Activated CD4-positive, alpha-beta memory T cell treated with anti-CD3 and anti-CD28 coated beads, Interleukin-2, amount 10 ng/mL, durations not matched to agents 7 days and 5 days (primary cell): ENCODE results near the gene CFAP57. TPM values are rescaled to one million over a fixed set of nuclear protein-coding genes. Genes with fewer than 3 reads are reported as not detected.
"Not testable (repeated sequence)": the region's sequence is repeated elsewhere in the genome, so short reads cannot be mapped to it uniquely, and the experiment has no call there.

Experiments
- CTCF ChIA-PET: fragments of 350-600 bp; sonication (Branson Sonifier 250); formaldehyde crosslinking; loops from one replicate; lab custom pipeline; 2021; ENCODE audit warnings: antibody characterized with exemption, inconsistent platforms; lab: Charles Lee
- POLR2A ChIA-PET: fragments of 350-600 bp; sonication (Branson Sonifier 250); formaldehyde crosslinking; loops from one replicate; lab custom pipeline; 2021; ENCODE audit warnings: antibody characterized with exemption; lab: Charles Lee
- DNase-seq: peaks from one replicate; pipeline ENCODE4 v3.0.0-alpha.2; 2020
- H3K27ac Mint-ChIP-seq: one replicate; pipeline ENCODE4 v1.8.0; 2021; ENCODE audit warnings: mild to moderate bottlenecking, mixed read lengths
- H3K27me3 Mint-ChIP-seq: one replicate; pipeline ENCODE4 v1.8.0; 2021; ENCODE audit warnings: mixed read lengths
- H3K36me3 Mint-ChIP-seq: one replicate; pipeline ENCODE4 v1.8.0; 2021; ENCODE audit warnings: low read depth, mixed read lengths
- H3K4me1 Mint-ChIP-seq: one replicate; pipeline ENCODE4 v1.8.0; 2021; ENCODE audit warnings: mixed read lengths
- H3K4me3 Mint-ChIP-seq: one replicate; pipeline ENCODE4 v1.8.0; 2021; ENCODE audit warnings: mild to moderate bottlenecking, mixed read lengths
- H3K9me3 Mint-ChIP-seq: one replicate; pipeline ENCODE4 v1.8.0; 2021; ENCODE audit warnings: mixed read lengths
- total RNA-seq, 2 experiments: library from RNA; stranded (reverse); gene quantifications; one replicate each; pipeline ENCODE4 v1.2.3, GENCODE V29; 2021

The CFAP57 gene
- under 1 TPM in 1 of 2 experiments, not detected in 1; 0.10 TPM for total RNA-seq

DNA sequence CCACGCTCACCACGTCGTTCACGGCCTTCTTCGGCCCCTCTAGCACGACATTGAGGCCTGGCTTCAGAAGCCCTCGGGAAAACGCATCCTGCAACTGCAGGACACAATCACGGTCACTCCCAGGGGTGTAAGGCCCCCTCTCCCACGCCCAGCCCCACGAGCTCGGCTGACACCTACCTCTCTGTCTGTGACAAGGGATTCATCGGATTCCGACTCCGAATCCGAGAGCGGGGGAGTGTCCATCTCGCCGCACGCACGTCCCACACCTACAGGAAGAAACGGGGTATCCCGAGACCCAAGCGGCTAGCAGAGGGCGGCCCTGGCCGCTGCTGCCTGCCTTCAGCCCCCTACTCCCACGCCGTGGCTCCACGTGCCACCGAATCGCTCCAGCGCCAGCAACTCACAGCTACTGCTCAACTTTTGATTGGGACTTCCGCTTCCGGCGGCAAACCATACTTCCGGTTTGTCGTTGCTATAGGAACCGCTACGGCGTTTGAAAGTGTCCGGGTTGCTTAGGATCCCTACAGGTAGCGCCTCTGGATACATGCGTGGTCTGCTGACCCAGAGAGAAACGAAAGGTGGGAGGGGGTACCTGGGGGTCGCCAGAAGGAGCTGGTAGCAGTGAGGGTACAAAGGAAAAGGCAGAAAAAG lies at the start of gene CFAP57, which contains the start of gene EBNA1BP2:
Gene CFAP57, plus strand, starts transcription at position 455 of the 651 bp plus-strand sequence. CDS start 424 bp downstream, outside the sequence.
Gene EBNA1BP2, minus strand, starts transcription at position 415 of the 651 bp plus-strand sequence. Its CDS starts 172 bp downstream, at position 243.
- Mint-ChIP-seq H3K9me3 (peaks cover 3% of the 10 kb centered on the region), H3K36me3 (peaks cover 40% of the 10 kb centered on the region), H3K4me3 (peak within 1 kb of the TSS; percentile 93), H3K27ac (peak within 1 kb of the TSS; percentile 78), H3K4me1 (peaks cover 34% of the 10 kb centered on the region), H3K27me3 (peaks cover 24% of the 10 kb centered on the region)
- ChIA-PET CTCF (interaction anchor here (1.2 kb wide), 1 partner anchor 405 kb away, joined by 4 read pairs; the partner anchor contains the start of genes C1orf50 and P3H1), POLR2A (interaction anchor here (0.8 to 0.9 kb wide), 5 partner anchors 186 to 478 kb away, joined by 3 to 6 read pairs (median 4); partner anchors contain the start of genes C1orf50, CDC20, KDM4A and P3H1)
- DNase-seq = peak; percentile 94

DNA sequence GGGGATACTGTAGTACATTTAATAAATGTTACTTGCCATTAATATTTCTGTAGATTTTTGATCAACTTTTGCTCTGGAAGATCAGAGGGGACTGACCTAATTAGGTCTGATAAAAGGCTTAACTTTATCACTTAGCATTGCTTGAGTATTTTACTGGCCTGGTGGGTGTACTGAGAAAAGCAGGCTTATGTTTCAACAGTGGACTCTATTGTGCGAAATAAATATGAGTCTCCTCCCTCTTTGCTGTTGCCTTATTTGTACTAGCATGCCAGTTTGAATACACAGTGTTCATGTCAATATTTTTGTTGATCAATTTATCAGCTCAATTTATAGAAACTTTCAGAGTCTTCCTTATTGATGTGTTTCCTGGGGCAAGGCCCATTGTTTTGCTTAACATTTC lies 49.1 kb upstream of the CFAP57 start:
- H3K27me3 Mint-ChIP-seq = peaks cover 23% of the 10 kb centered on the region
- H3K4me3 Mint-ChIP-seq = no peak overlapping the region
- no peaks in the 10 kb centered on the region for H3K9me3 Mint-ChIP-seq
- H3K27ac Mint-ChIP-seq = no peak overlapping the region
- no peaks in the 10 kb centered on the region for H3K4me1 Mint-ChIP-seq
- ChIA-PET CTCF (no interaction called here), POLR2A (no interaction called here)
- H3K36me3 Mint-ChIP-seq = no peaks in the 10 kb centered on the region
- DNase-seq = no peak

DNA sequence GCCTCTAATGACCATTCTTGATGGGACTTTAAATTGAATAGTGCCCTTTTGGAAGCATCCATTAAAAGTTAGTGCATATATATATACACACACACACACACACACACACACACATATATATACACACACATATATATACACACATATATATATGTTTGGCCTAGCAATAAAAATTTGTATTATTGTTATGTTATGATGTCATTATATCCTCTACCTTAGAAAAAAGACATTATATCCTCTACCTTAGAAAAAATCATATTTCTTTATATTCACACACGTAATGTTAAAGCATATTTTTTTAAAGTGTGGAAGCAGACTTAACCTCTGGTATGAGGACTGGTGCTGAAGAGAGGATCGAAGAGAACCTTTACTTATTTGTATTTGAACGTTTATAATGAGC lies 43.3 kb upstream of the CFAP57 start:
- H3K9me3 Mint-ChIP-seq = no peaks in the 10 kb centered on the region
- no peak overlapping the region for H3K4me3 Mint-ChIP-seq
- POLR2A ChIA-PET = no interaction called here
- no peak for DNase-seq
- H3K36me3 Mint-ChIP-seq = no peaks in the 10 kb centered on the region
- no peaks in the 10 kb centered on the region for H3K4me1 Mint-ChIP-seq
- CTCF ChIA-PET = interaction anchor here (0.6 kb wide), 1 partner anchor 215 kb away, joined by 3 read pairs; no protein-coding TSS in a partner anchor
- peaks cover 39% of the 10 kb centered on the region for H3K27me3 Mint-ChIP-seq
- no peak overlapping the region for H3K27ac Mint-ChIP-seq

DNA sequence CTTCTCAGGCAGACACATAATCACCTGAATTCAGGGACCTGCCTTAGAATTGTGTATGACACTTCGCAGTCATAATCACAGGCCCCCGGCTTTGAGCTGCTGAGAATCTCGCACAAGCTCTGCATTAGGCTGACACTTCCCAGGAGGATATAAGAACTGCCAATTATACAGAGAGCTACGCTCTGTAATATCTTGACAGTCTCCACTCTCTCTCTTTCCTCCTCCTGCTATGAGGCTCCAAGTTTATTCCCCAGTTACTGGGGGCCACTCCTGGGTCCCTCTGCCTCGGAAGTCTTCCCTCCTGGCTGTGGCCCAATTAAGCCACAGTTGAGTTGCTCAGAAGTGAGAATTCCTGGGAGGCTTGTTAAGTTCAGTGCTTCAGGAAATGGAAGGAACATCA lies 42.7 kb upstream of the CFAP57 start:
- Mint-ChIP-seq H3K27ac (no peak overlapping the region), H3K4me1 (no peaks in the 10 kb centered on the region), H3K36me3 (no peaks in the 10 kb centered on the region), H3K27me3 (peaks cover 38% of the 10 kb centered on the region), H3K4me3 (no peak overlapping the region), H3K9me3 (no peaks in the 10 kb centered on the region)
- DNase-seq = no peak
- ChIA-PET CTCF (no interaction called here), POLR2A (no interaction called here)

DNA sequence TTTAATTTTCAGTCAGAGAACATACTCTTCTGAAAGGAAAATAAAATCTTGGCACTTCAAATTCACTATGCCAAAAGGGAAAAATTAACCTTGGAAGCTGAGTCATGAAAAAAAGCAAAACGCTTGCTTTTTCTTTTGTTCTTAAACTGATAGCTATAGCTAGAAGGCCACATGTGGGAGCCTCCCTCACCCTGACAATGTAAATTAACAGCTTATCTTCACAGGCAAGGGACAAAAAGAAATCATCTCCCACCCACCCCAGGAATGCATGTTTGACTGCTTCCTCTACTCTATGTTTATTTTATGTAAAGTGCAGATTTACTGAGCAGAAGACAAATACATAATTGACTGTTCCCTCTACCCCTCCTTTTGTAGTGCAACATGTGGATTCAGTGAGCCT lies 38.1 kb upstream of the CFAP57 start:
- POLR2A ChIA-PET = no interaction called here
- Mint-ChIP-seq H3K27ac (no peak overlapping the region), H3K27me3 (peaks cover 37% of the 10 kb centered on the region), H3K36me3 (no peaks in the 10 kb centered on the region), H3K9me3 (no peaks in the 10 kb centered on the region), H3K4me1 (no peaks in the 10 kb centered on the region), H3K4me3 (no peak overlapping the region)
- no peak for DNase-seq
- CTCF ChIA-PET = no interaction called here

DNA sequence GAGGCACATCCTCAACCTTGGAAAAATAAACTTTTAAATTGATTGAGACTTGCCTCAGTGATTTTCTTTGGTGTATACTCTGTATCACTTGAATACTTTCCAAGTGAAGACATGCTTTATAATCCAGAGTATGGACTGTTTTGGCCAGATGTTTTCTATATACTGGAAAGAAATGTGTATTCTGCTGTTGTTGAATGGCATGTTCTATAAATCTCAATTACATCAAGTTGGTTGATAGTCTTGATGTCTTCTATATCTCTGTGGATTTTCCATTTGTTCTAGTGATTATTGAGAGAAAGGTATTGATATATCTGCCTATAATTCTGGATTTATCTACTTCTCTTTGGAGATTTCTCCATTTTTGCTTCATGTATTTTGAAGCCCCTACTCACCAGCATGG lies 37.5 kb upstream of the CFAP57 start:
- H3K9me3 Mint-ChIP-seq = no peaks in the 10 kb centered on the region
- peaks cover 39% of the 10 kb centered on the region for H3K27me3 Mint-ChIP-seq
- ChIA-PET CTCF (no interaction called here), POLR2A (no interaction called here)
- no peak for DNase-seq
- H3K36me3 Mint-ChIP-seq = no peaks in the 10 kb centered on the region
- no peak overlapping the region for H3K27ac Mint-ChIP-seq
- H3K4me1 Mint-ChIP-seq = no peaks in the 10 kb centered on the region
- H3K4me3 Mint-ChIP-seq = no peak overlapping the region

DNA sequence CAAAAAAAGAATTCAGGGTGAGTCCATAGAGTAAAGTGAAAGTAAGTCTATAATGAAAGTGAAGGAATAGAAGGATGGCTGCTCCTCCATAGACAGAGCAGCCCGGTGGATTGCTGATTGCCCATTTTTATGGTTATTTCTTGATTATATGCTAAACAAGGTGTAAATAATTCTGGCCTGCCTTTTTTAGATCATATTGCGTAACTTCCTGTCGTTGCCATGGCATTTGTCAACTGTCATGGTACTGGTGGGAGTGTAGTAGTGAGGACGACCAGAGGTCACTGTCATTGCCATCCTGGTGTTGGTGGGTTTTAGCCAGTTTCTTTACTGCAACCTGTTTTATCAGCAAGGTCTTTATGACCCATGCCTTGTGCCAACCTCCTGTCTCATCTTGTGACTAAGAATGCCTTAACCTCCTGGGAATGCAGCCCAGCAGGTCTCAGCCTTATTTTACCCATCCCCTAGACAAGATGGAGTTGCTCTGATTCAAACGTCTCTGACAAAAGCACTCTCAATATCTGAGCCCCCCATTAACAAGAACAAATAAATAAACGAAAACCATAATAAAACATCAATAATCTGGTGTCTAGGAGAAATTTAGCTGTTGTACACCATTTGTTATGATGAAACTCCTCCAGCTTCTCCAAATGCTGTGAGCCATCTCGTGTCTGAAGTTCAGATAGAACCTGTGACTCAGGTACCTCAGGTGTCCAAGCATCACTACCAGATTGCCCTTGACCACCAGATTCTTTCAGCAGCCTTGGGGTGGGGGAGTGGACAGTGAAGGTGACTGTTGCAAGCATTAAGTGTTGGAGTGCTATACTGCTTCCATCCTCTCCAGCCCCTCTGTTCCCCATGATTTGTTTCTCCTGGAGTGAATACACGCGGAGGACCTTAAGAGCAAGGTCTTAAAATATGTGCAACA lies 36.0 kb upstream of the CFAP57 start:
- Mint-ChIP-seq H3K36me3 (no peaks in the 10 kb centered on the region), H3K27me3 (peaks cover 36% of the 10 kb centered on the region), H3K9me3 (no peaks in the 10 kb centered on the region), H3K27ac (no peak overlapping the region), H3K4me3 (no peak overlapping the region), H3K4me1 (no peaks in the 10 kb centered on the region)
- POLR2A ChIA-PET = no interaction called here
- no peak for DNase-seq
- CTCF ChIA-PET = no interaction called here

DNA sequence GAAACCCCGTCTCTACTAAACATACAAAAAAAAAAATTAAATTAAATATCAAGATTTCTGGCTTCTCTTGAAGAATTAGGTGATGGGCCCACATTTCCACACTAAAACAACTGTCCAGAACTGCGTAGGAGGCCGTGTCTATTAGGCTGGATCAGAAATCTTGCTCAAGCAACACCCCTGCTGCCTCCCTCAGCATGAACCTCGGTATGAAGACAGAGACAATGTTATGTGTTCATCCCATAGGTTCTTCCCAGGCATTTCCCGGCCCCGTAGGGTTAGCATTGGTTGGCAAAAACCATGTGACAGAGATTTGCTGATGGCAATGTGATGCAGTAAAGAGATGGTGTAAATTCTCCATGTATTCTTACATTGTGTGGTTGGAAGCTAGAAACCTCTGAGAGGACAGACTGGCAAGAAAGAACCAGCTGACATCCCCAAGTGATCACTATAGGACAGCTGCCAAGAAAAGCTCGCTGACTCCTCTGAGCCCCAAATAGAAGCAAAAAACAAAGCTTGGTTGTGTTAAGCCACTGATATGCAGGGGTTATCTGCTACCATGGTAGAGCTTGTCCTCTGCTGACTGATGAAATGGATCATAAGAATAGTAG lies 34.6 kb upstream of the CFAP57 start:
- Mint-ChIP-seq H3K27ac (no peak overlapping the region), H3K9me3 (no peaks in the 10 kb centered on the region), H3K4me1 (no peaks in the 10 kb centered on the region), H3K27me3 (peaks cover 32% of the 10 kb centered on the region), H3K4me3 (no peak overlapping the region), H3K36me3 (no peaks in the 10 kb centered on the region)
- CTCF ChIA-PET = no interaction called here
- POLR2A ChIA-PET = no interaction called here
- no peak for DNase-seq

DNA sequence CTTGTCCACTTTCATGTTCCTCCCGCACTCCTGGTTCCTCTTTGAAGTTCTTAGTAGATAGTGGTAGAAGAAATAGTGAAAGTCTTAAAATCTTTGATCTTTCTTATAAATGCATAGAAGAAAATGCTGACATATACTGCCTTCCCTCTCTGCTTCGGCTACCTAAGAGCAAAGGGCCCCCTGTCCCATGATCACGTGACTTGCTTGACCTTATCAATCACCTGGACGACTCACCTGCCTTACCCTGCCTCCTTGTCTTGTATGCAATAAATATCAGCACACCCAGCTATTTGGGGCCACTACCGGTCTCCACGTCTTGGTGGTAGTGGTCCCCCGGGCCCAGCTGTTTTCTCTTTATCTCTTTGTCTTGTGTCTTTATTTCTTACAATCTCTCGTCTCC lies 32.8 kb upstream of the CFAP57 start:
- H3K4me1 Mint-ChIP-seq, H3K4me3 Mint-ChIP-seq, DNase-seq, POLR2A ChIA-PET, H3K36me3 Mint-ChIP-seq, CTCF ChIA-PET, H3K27ac Mint-ChIP-seq, H3K9me3 Mint-ChIP-seq: not testable (repeated sequence)
- peaks cover 30% of the 10 kb centered on the region for H3K27me3 Mint-ChIP-seq

DNA sequence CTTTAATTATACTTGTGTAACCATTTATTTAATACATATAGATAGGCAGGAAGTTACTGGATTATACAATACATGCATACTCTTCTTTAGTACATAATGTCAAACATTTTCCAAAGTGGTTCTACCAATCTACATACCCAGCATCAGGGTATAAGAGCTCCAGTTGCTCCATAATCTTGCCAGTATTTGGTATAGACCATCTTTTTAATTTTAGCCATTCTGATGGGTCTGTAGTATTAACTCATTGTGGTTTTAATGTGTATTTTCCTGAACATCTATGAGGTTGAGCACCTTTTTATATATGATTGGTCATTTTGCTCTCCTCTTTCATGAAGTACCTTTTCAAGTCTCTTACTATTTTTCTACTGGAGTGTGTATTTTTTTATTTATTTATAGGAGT lies 32.1 kb upstream of the CFAP57 start:
- no peak for DNase-seq
- Mint-ChIP-seq H3K36me3 (no peaks in the 10 kb centered on the region), H3K27ac (no peak overlapping the region), H3K4me3 (no peak overlapping the region), H3K4me1 (no peaks in the 10 kb centered on the region), H3K9me3 (no peaks in the 10 kb centered on the region), H3K27me3 (peaks cover 30% of the 10 kb centered on the region)
- POLR2A ChIA-PET = no interaction called here
- CTCF ChIA-PET = no interaction called here

DNA sequence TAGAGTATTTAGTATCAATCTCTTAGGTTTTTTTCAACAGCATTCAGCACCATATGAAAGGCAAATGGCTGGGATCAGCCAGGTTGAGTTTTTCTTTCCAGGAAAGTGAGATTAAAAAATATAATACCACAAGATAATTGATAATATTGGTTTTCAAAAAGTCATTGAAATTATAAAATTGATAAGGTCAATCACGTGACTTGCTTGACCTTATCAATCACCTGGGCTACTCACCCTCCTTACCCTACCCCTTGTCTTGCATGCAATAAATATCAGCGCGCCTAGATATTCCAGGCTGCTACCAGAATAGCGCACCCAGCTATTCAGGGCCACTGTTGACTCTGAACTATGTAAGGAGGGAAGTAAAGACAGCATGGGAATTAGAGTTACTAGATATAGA lies 31.5 kb upstream of the CFAP57 start:
- Mint-ChIP-seq H3K4me3 (no peak overlapping the region), H3K4me1 (no peaks in the 10 kb centered on the region), H3K27me3 (peaks cover 36% of the 10 kb centered on the region), H3K9me3 (no peaks in the 10 kb centered on the region), H3K36me3 (no peaks in the 10 kb centered on the region), H3K27ac (no peak overlapping the region)
- DNase-seq = no peak
- ChIA-PET CTCF (no interaction called here), POLR2A (no interaction called here)

DNA sequence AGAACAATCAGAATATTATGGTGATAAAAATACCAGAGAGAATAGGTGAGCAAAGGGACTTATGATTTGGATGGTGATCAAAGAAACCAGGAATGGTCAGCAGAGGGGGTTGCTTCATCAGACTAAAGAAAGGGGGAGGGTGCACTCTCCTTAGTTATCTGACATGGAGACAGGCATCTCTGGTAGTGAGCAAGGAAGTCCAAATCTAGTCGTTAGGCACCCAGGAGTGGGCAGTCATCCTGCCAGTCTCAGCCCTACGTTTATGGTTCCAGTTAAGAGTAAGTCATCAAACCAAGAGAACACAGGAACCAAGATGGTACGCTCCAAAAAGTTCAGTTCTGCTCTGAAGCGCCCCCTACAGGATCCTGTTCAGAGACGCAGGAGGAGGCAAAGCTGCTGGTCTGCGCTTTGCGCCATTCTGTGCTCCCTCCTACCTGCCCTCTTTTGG lies 28.7 kb upstream of the CFAP57 start:
- H3K27me3 Mint-ChIP-seq = peaks cover 50% of the 10 kb centered on the region
- ChIA-PET CTCF (no interaction called here), POLR2A (no interaction called here)
- H3K36me3 Mint-ChIP-seq = no peaks in the 10 kb centered on the region
- no peak for DNase-seq
- peaks cover 4% of the 10 kb centered on the region for H3K4me1 Mint-ChIP-seq
- H3K4me3 Mint-ChIP-seq = no peak overlapping the region
- no peak overlapping the region for H3K27ac Mint-ChIP-seq
- no peaks in the 10 kb centered on the region for H3K9me3 Mint-ChIP-seq

DNA sequence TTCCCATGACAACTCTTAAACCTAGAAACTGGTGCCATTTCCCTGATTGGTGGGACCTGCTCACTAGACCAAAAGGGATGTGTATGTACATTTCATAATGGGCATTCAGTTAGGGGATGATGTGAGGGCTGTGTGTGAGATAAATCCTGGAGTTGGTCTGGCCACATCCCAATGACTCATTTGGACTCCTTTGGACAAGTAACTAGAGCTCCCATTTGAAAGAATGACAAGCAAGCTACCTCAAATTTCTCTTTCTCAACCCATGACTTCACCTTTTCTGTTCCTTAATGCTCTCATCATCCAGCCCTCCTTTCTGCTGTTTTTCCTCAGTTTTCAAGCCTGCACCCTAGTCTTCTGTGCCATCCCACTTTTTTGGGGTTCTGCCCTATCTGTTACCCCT lies 27.9 kb upstream of the CFAP57 start:
- DNase-seq = no peak
- Mint-ChIP-seq H3K9me3 (no peaks in the 10 kb centered on the region), H3K4me1 (peaks cover 8% of the 10 kb centered on the region), H3K27ac (no peak overlapping the region), H3K36me3 (no peaks in the 10 kb centered on the region), H3K4me3 (no peak overlapping the region), H3K27me3 (peaks cover 57% of the 10 kb centered on the region)
- ChIA-PET CTCF (no interaction called here), POLR2A (no interaction called here)
